ENCODE results near the gene BCL2L14. TPM values are rescaled to one million over a fixed set of nuclear protein-coding genes. Genes with fewer than 3 reads are reported as not detected.

The BCL2L14 gene
- total and polyA plus RNA-seq, 2 of the 4 experiments (the other 2 are of a cell fraction) = not detected

Small RNAs within 50 kb of the gene (microRNA-seq; reads per million reads assigned to microRNA genes)
- not detected for gene MIR1244-4 (ENCODE audit: unreplicated experiment)

Other genes starting within 250 kb of the BCL2L14 start
- 32.1 and 41.4 TPM in 2 replicates for gene LRP6, start 196.1 kb downstream of the BCL2L14 start, total RNA-seq (2012; rRNA removed)
- gene LRP6, start 196.1 kb downstream of the BCL2L14 start, polyA plus RNA-seq (2012; rRNA removed) = 14.2 and 18.5 TPM in 2 replicates